Fibroblast of villous mesenchyme (primary cell): ENCODE measurements around the gene COPS3. TPM values are rescaled to one million over a fixed set of nuclear protein-coding genes. Genes with fewer than 3 reads are reported as not detected.
A peak's percentile ranks its signal among the peaks of the same experiment; 100 is the strongest.

Experiments used
- DNase-seq: peaks from one replicate; pipeline ENCODE4 v3.0.0-alpha.2; 2010; ENCODE audit warnings: low read depth
- H3K4me3 ChIP-seq: 2 replicates; pipeline ENCODE4 v1.5.1; 2011; ENCODE audit warnings: low read depth, mild to moderate bottlenecking, low read length
- total RNA-seq: library from RNA; depleted of rRNA; stranded (reverse); fragments of >200 nt; gene quantifications from 2 replicates; pipeline ENCODE4 v1.2.3, GENCODE V29; 2012
- TF ChIP-seq, protein P1 (sequence below): IDR thresholded peaks from 2 replicates; pipeline ENCODE4 v1.5.1; 2012; ENCODE audit warnings: low read depth, mild to moderate bottlenecking, low read length; ENCODE audit not compliant: insufficient read depth

The COPS3 gene
- total RNA-seq, 1 donor, result 93.7 TPM

DNA sequence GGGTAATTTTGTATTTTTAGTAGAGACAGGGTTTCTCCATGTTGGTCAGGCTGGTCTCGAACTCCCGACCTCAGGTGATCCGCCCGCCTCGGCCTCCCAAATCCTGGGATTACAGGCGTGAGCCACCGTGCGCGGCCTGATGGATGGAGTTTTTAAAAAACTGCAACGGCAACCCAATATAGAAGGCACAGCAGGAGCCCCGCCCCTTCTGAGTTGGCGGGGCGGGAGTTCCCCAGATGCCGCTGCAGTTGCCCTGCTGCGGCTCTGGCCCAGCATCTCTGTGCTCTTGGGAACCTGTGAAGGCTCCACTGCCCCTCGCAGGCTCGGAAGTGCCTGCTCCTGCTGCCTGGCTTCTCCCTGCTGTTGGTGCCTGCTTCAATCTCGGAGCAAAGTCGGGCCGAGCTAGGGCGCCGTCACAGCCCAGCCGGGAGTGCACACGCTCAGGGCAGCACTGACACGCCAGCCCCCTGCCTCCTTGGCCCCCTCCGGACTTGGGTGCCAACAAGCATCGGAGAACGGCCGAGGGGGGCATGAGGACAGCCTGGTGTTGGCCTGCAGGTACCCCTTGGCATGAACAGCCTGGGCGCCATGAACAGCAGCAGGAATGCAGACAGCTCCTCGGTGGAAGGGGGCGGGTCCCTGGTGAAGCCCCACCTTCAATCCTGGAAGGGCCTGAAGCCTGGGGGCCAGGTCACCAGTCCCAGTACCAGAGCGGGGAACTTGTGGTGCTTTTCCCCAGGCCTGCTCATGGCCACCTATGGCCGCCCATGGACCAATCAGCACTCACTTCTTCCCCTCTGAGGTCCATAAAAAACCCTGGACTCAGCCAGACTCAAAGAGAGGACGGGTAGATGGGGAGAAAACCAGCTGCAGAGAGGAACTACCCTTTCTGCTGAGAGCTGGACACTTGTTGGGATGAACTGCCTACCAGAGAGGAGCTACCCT, 19.9 kb upstream of the COPS3 start:
- DNase-seq, result peak; percentile 55
- H3K4me3 ChIP-seq, result peak overlapping the region; percentile 26
- TF ChIP-seq, protein P1, sequence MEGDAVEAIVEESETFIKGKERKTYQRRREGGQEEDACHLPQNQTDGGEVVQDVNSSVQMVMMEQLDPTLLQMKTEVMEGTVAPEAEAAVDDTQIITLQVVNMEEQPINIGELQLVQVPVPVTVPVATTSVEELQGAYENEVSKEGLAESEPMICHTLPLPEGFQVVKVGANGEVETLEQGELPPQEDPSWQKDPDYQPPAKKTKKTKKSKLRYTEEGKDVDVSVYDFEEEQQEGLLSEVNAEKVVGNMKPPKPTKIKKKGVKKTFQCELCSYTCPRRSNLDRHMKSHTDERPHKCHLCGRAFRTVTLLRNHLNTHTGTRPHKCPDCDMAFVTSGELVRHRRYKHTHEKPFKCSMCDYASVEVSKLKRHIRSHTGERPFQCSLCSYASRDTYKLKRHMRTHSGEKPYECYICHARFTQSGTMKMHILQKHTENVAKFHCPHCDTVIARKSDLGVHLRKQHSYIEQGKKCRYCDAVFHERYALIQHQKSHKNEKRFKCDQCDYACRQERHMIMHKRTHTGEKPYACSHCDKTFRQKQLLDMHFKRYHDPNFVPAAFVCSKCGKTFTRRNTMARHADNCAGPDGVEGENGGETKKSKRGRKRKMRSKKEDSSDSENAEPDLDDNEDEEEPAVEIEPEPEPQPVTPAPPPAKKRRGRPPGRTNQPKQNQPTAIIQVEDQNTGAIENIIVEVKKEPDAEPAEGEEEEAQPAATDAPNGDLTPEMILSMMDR, result no peak

DNA sequence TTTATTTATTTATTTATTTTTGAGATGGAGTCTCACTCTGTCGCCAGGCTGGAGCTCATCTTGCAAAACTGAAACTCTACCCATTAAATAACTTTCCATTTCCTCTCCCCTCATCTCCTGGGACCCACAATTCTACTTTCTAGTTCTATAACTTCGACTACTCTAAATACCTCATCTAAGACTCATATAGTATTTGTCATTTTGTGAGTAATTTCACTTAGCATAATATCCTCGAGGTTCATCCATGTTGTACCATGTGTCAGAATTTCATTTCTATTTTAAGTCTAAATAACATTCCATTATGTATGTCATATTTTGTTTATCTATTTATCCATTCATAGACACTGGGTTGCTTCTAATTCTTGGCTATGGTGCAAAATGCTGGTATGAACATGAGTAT, 17.1 kb upstream of the COPS3 start:
- no peak overlapping the region for H3K4me3 ChIP-seq
- TF ChIP-seq, protein P1, result no peak
- no peak for DNase-seq

DNA sequence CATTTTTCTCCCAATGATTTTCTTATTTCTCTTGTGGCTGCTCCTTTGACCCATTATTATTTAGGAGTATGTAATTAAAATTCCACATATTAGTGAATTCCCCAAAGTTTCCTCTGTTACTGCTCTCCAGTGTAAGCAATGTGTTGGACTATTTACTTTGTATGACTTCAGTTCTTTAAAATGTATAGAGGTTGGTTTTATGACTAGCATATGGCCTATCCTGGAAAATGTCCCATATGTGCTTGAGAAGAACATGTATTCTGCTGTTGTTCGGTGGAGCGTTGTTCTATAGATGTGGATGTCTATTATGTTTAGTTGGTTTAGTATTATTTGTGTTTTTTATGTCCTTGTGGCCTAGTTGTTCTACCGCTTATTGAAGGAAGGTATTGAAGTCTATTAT, 16.2 kb upstream of the COPS3 start:
- no peak for DNase-seq
- TF ChIP-seq, protein P1, result no peak
- no peak overlapping the region for H3K4me3 ChIP-seq

DNA sequence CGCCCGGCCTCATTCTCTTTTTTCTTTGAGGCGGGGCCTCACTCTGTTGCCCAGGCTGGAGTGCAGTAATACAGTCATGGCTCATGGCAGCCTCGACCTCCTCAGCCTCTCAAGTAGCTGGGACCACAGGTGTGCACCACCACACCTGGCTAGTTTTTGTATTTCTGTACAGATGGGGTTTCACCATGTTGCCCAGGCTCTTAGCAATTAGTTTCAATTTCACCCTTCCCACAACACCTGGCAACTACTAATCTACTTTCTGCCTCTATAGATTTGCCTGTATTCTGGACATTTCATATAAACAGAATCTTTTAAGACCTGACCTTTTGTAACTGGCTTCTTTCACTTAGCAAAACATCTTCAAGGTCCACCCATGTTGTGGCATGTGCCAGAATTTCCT, 14.1 kb upstream of the COPS3 start:
- DNase-seq, result no peak
- H3K4me3 ChIP-seq, result no peak overlapping the region
- TF ChIP-seq, protein P1, result no peak

DNA sequence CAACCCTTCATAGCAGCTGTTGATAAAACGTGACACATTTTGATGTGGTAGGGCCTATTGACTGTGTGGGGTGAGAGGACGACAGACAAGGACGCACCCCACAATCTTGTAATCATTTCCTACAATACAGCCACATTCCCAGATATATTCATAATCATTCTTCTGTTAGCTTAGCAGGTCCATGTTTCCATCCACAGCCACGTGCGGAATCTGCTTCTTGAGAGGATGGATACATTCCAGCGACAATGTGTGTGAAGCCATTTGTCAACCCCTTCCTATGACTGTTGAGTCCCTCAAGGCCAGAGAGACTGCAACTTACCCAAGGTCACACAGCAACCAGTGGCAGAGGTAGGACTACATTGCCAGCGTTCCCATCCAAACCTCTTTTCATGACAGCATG, 8.7 kb upstream of the COPS3 start:
- no peak for DNase-seq
- TF ChIP-seq, protein P1, result no peak
- H3K4me3 ChIP-seq, result no peak overlapping the region

DNA sequence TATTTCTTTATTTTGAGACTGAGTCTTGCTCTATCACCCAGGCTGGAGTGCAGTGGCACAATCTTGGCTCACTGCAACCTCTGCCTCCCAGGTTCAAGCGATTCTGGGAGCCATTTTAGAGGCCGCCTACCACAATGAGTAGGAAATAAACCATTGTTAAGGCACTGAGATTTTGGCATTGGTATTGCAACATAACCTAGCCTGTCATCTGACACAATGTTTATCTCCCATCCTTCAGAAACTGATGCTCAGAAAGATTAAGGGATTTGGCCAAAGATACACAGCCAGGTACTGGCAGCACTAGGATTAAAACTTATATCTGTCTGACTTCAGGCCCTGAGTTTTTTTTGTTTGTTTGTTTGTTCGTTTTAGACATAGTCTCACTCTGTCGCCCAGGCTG, 8.0 kb upstream of the COPS3 start:
- no peak overlapping the region for H3K4me3 ChIP-seq
- no peak for DNase-seq
- TF ChIP-seq, protein P1, result no peak
